GM12874 (cell line): Measurements from ENCODE around the gene FAAH2.

ENCODE experiments used
- CTCF ChIP-seq: IDR thresholded peaks from 2 replicates; pipeline ENCODE4 v1.5.1; 2011; ENCODE audit warnings: low read depth, mild to moderate bottlenecking, control low read depth, low read length, moderate library complexity; ENCODE audit not compliant: insufficient read depth

Gene FAAH2

GRCh38 chrX:57353472-57354132, 67.1 kb downstream of the FAAH2 start:
- TF ChIP-seq CTCF: no peak

GRCh38 chrX:57364145-57364544, 77.6 kb downstream of the FAAH2 start:
- TF ChIP-seq CTCF: no peak

- TF ChIP-seq CTCF: no peak
Measured at GRCh38 chrX:57366430-57366829, 79.9 kb downstream of the FAAH2 start.

GRCh38 chrX:57367649-57368048, 81.1 kb downstream of the FAAH2 start:
- no peak for TF ChIP-seq CTCF

GRCh38 chrX:57368158-57368557, 81.7 kb downstream of the FAAH2 start:
- no peak for TF ChIP-seq CTCF

GRCh38 chrX:57379296-57379695, 92.8 kb downstream of the FAAH2 start:
- TF ChIP-seq CTCF: no peak

- TF ChIP-seq CTCF: no peak
Measured at GRCh38 chrX:57380026-57380796, 93.7 kb downstream of the FAAH2 start.
